KMS-11 (cell line): Measurements from ENCODE around the gene AGBL4.

Experiments
- H2AFZ ChIP-seq: fragments of 200-600 bp; sonication (generic); 2 replicates; pipeline ENCODE4 v1.6.1; 2016; ENCODE audit warnings: antibody characterized with exemption, mixed run types, low read depth
- H3K27ac ChIP-seq: fragments of 200-600 bp; sonication (generic); 2 replicates; pipeline ENCODE4 v1.6.1; 2016; ENCODE audit warnings: mild to moderate bottlenecking, mixed run types
- H3K27me3 ChIP-seq: fragments of 200-600 bp; sonication (generic); 2 replicates; pipeline ENCODE4 v1.6.1; 2017; ENCODE audit warnings: mild to moderate bottlenecking, low read depth, mixed run types, moderate library complexity; ENCODE audit not compliant: insufficient read depth
- H3K36me3 ChIP-seq: fragments of 200-600 bp; sonication (generic); 2 replicates; pipeline ENCODE4 v1.6.1; 2017; ENCODE audit warnings: mild to moderate bottlenecking, mixed run types; ENCODE audit not compliant: insufficient read depth
- H3K4me1 ChIP-seq: fragments of 200-600 bp; sonication (generic); 2 replicates; pipeline ENCODE4 v1.6.1; 2016; ENCODE audit warnings: mild to moderate bottlenecking, low read depth, mixed run types; ENCODE audit not compliant: poor library complexity, severe bottlenecking
- H3K4me2 ChIP-seq: fragments of 200-600 bp; sonication (generic); 2 replicates; pipeline ENCODE4 v1.7.0; 2016; ENCODE audit warnings: mild to moderate bottlenecking, mixed run types
- H3K4me3 ChIP-seq: fragments of 200-600 bp; sonication (generic); IDR thresholded peaks from 2 replicates; pipeline ENCODE4 v1.6.1; 2017; ENCODE audit warnings: low read depth, low read length, mixed read lengths; ENCODE audit not compliant: insufficient read depth
- H3K79me2 ChIP-seq: fragments of 200-600 bp; sonication (generic); 2 replicates; pipeline ENCODE4 v1.6.1; 2016; ENCODE audit warnings: low read depth, mixed run types; ENCODE audit not compliant: insufficient read depth
- H3K9ac ChIP-seq: fragments of 200-600 bp; sonication (generic); 2 replicates; pipeline ENCODE4 v1.6.1; 2016; ENCODE audit warnings: mild to moderate bottlenecking, mixed run types
- H4K20me1 ChIP-seq: fragments of 200-600 bp; sonication (generic); 2 replicates; pipeline ENCODE4 v1.6.1; 2016; ENCODE audit warnings: mild to moderate bottlenecking, mixed run types; ENCODE audit not compliant: insufficient read depth
- TF ChIP-seq, protein P1 (sequence below): fragments of 200-600 bp; sonication (generic); conservative IDR thresholded peaks from 2 replicates; pipeline ENCODE4 v1.6.1; 2017; ENCODE audit warnings: low read depth, mild to moderate bottlenecking, antibody characterized with exemption, low read length, moderate library complexity, mixed read lengths

Gene AGBL4

DNA sequence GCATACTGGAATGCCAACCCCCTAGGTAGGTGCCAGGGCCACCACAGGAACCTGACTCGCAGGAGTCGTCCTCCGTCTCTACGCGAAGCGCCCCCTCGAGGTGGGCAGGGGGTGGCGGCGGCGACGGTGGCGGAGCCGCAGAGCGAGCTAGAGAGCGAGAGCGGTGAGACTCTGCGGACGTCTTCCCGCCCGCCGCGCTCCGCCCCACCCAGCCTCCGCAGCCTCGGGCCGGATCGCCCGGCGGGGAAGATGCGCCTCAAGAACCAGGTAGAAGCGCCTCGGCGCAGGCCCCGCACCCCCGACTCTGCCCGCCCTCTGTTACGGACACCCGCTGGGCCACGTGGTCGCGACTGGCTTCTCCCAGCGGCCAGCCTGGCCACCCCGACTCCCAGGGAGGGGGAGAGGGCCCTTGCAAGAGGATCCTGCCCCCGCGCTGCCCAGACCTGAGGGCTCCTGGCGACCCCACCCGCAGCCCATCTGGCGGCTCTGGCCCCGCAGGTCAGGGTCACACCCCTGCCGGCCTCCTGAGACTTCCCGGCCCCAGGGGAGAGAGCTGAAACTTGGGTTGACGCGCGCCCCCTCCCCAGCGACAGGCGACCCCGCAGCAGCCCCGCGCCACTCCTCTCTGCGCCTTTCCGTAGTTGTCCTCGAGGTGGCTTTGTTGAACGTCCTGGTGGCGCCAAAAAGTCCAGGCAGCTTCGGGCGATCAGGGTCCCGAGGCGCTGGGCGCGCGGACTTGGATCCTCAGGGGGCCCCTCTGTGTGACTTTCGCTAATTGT lies 24.4 kb upstream of the AGBL4 start:
- no peaks in the 10 kb centered on the region for H4K20me1 ChIP-seq
- H3K4me2 ChIP-seq, result no peak overlapping the region
- H3K4me1 ChIP-seq, result no peaks in the 10 kb centered on the region
- no peak overlapping the region for H2AFZ ChIP-seq
- no peak overlapping the region for H3K27ac ChIP-seq
- no peak overlapping the region for H3K9ac ChIP-seq
- TF ChIP-seq, protein P1, sequence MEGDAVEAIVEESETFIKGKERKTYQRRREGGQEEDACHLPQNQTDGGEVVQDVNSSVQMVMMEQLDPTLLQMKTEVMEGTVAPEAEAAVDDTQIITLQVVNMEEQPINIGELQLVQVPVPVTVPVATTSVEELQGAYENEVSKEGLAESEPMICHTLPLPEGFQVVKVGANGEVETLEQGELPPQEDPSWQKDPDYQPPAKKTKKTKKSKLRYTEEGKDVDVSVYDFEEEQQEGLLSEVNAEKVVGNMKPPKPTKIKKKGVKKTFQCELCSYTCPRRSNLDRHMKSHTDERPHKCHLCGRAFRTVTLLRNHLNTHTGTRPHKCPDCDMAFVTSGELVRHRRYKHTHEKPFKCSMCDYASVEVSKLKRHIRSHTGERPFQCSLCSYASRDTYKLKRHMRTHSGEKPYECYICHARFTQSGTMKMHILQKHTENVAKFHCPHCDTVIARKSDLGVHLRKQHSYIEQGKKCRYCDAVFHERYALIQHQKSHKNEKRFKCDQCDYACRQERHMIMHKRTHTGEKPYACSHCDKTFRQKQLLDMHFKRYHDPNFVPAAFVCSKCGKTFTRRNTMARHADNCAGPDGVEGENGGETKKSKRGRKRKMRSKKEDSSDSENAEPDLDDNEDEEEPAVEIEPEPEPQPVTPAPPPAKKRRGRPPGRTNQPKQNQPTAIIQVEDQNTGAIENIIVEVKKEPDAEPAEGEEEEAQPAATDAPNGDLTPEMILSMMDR, result no peak
- no peaks in the 10 kb centered on the region for H3K27me3 ChIP-seq
- no peaks in the 10 kb centered on the region for H3K79me2 ChIP-seq
- no peak overlapping the region for H3K4me3 ChIP-seq
- H3K36me3 ChIP-seq, result no peaks in the 10 kb centered on the region

DNA sequence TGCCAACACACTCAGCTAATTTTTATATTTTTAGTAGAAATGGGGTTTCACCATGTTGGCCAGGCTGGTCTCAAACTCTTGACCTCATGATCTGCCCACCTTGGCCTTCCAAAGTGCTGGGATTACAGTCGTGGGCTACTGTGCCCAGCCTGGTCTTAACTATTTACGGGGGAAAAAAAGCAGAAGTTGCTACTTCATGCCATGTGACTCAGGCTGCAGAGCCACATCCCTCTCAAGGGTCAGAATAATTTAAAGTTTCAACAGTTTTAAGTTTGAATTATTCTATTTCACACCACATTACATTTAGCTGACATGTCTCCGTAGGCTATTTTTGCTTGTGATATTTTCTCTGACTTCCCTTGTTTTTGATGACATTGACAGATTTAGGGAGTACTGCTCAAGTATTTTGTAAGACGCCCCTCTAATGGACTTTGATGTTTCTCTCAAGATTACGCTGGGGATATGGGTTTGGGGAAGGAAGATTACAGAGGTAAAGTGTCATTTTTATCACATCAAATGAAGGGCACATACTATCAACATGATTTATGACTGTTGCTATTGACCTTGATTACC lies 14.6 kb upstream of the AGBL4 start:
- Histone ChIP-seq H4K20me1 (no peaks in the 10 kb centered on the region), H2AFZ (no peak overlapping the region), H3K79me2 (no peaks in the 10 kb centered on the region), H3K27ac (no peak overlapping the region), H3K4me2 (no peak overlapping the region), H3K4me3 (no peak overlapping the region), H3K9ac (no peak overlapping the region), H3K36me3 (no peaks in the 10 kb centered on the region), H3K4me1 (no peaks in the 10 kb centered on the region), H3K27me3 (no peaks in the 10 kb centered on the region)
- TF ChIP-seq, protein P1, result no peak

DNA sequence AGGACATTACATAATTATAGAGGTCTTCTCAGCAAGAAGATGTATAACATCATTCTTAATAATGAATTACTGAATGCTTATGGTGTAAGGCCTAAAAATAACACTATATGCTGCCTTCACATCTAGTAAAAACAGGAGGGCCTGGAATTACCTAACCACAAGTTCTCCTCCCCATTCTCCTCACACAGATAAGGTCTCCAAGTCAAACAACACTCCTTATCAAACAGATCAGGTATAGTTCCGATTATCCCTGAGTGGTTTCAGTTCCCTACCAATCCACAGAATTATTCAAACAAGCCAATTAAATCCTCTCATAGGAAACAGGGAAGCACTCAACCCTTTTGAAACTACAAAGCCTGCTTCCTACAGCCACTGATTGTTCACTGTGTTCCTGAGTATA lies 4.0 kb upstream of the AGBL4 start:
- H3K4me3 ChIP-seq, result no peak overlapping the region
- no peaks in the 10 kb centered on the region for H4K20me1 ChIP-seq
- no peaks in the 10 kb centered on the region for H3K27me3 ChIP-seq
- no peaks in the 10 kb centered on the region for H3K36me3 ChIP-seq
- no peak overlapping the region for H2AFZ ChIP-seq
- no peak overlapping the region for H3K27ac ChIP-seq
- TF ChIP-seq, protein P1, result no peak
- no peak overlapping the region for H3K4me2 ChIP-seq
- no peaks in the 10 kb centered on the region for H3K79me2 ChIP-seq
- no peak overlapping the region for H3K9ac ChIP-seq
- no peaks in the 10 kb centered on the region for H3K4me1 ChIP-seq

DNA sequence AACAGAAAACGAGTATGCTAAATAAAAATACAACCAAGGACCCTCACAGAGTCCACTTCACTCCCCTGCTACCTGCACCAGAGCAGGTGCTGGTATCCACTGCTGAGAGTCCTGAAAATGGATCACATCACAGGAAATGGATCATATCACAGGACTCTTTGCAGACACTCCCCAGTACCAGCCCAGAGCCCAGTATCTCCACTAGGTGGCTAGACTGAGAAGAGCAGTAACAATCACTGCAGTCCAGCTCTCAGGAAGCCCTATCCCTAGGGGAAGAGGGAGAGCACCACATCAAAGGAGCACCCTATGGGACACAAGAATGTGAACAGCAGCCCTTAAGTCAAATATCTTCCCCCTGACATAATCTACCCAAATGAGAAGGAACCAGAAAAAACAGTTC lies 28.0 kb downstream of the AGBL4 start:
- Histone ChIP-seq H3K36me3 (no peaks in the 10 kb centered on the region), H3K27ac (no peak overlapping the region), H2AFZ (no peak overlapping the region), H3K27me3 (no peaks in the 10 kb centered on the region), H3K4me2 (no peak overlapping the region), H3K79me2 (no peaks in the 10 kb centered on the region), H3K4me3 (no peak overlapping the region), H4K20me1 (no peaks in the 10 kb centered on the region), H3K9ac (no peak overlapping the region), H3K4me1 (no peaks in the 10 kb centered on the region)
- TF ChIP-seq, protein P1, result no peak
